HG03342 (cell line): ENCODE measurements around the gene CFAP126.
"Not testable (repeated sequence)": the region's sequence is repeated elsewhere in the genome, so short reads cannot be mapped to it uniquely, and the experiment has no call there.

ENCODE experiments used
- ATAC-seq: cut with Tn5 transposase; IDR thresholded peaks from one replicate; pipeline ENCODE4 v1.9.1; 2021; ENCODE audit warnings: mild to moderate bottlenecking, moderate library complexity; ENCODE audit not compliant: unreplicated experiment

The CFAP126 gene, protein sequence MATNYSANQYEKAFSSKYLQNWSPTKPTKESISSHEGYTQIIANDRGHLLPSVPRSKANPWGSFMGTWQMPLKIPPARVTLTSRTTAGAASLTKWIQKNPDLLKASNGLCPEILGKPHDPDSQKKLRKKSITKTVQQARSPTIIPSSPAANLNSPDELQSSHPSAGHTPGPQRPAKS

DNA sequence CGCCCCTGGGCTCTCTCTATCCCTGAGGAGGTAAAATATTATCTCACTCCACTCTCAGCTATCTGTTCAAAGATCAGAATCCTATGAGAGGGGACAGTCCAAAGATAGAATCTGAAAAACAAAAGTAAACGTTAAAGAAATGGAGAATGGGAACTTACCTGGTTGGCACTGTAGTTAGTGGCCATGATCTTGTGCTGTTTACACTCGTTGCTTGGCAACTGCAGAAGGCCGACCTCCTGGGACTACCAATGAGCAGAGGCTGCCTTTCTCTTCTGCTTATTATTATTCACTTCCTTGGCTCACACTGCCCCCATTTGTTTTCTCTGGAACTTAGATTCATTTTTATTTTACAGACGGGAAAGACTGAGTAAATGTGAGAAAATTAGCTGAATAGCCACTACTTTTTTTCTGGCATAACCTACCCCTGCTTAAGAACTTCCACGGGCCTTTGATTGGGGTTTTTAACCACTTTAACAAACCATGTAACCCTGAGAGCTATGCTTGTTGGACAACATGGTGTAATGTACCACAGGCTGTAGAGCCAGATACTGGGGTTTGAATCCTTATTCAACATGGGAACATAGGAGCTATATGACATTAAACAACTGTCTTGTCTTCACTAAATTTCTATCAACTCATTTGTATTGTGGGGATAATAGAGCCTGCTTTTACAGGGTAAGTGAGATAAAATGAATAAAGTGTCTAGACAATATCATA lies at the start of gene CFAP126:
CFAP126 (minus strand) TSS at position 193 of the 717 bp plus-strand sequence; CDS start at position 185, 8 bp downstream.
- peak; percentile 98 for ATAC-seq

DNA sequence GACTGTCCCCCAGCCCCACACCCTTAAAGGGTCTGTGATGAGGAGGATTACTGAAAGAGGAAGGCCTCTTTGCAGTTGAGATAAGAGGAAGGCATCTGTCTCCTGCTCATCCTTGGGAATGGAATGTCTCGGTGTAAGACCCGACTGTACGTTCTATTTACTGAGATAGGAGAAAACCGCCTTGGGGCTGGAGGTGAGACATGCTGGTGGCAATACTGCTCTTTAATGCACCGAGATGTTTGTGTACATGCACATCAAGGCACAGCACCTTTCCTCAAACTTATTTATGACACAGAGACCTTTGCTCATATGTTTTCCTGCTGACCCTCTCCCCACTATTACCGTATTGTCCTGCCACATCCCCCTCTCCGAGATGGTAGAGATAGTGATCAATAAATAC lies 45.4 kb upstream of the CFAP126 start:
- ATAC-seq, result not testable (repeated sequence)

GRCh38 chr1:161410636-161410970 lies 42.9 kb upstream of the CFAP126 start:
- ATAC-seq, result not testable (repeated sequence)

- not testable (repeated sequence) for ATAC-seq
These were observed 42.4 kb upstream of the CFAP126 start for GRCh38 chr1:161409848-161410635.

GRCh38 chr1:161408429-161409052 lies 40.9 kb upstream of the CFAP126 start:
- no peak for ATAC-seq

DNA sequence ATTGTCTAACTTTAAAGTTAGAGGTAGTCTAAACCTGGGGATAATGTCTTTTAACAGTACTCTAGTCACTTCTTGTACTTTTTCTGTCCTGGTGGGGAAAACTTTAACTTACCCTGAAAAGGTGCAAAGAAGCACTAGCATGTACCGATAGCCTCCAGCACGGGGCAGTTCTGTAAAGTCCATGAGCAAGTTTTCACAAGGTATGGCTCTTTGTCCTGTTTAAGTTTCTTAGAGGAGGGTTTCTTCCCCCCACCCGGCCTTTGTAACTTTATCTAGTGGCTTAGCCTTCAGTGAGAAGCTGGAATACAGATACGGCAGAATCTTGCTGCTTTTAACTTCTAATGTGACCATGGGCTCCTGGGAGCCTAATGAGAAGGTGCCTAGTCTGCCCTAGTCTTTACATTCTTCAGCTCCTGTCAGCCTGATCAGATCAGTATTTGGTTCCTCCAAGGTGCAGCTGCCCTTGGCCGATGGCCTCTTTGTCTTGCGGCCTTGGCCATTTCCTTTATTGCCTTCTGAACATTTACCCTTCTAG lies 39.8 kb upstream of the CFAP126 start:
- ATAC-seq, result no peak

- ATAC-seq, result not testable (repeated sequence)
These were observed 38.9 kb upstream of the CFAP126 start for GRCh38 chr1:161406551-161406950.

GRCh38 chr1:161404051-161404597 lies 36.4 kb upstream of the CFAP126 start:
- ATAC-seq, result no peak

GRCh38 chr1:161402446-161402845 lies 34.8 kb upstream of the CFAP126 start:
- ATAC-seq, result no peak

GRCh38 chr1:161399257-161399998 lies 31.8 kb upstream of the CFAP126 start:
- peak; percentile 72 for ATAC-seq

GRCh38 chr1:161398900-161399256 lies 31.2 kb upstream of the CFAP126 start:
- no peak for ATAC-seq

GRCh38 chr1:161397038-161397437 lies 29.4 kb upstream of the CFAP126 start:
- not testable (repeated sequence) for ATAC-seq

DNA sequence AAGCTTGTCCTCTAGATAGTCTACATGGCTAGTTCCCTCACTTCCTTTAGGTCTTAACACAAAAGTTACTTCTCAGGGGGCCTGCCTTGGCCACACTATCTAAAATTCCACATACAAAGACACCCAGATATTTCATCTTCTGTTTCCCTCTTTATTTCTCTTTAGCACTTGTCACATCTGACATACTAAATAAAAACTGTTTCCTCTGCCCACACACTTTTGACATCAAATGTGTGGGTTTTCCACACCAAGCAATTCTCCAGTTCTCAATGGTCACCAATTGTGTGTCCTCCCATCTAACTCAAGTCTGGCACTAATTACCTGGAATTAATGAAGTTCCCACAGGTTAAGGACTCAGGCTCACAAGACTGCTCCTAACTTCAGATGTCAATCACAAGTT lies 25.5 kb upstream of the CFAP126 start:
- no peak for ATAC-seq

- no peak for ATAC-seq
These were observed 23.9 kb upstream of the CFAP126 start for GRCh38 chr1:161391611-161392010.

- ATAC-seq, result not testable (repeated sequence)
These were observed 23.5 kb upstream of the CFAP126 start for GRCh38 chr1:161391136-161391535.

GRCh38 chr1:161390559-161390858 lies 22.8 kb upstream of the CFAP126 start:
- no peak for ATAC-seq

DNA sequence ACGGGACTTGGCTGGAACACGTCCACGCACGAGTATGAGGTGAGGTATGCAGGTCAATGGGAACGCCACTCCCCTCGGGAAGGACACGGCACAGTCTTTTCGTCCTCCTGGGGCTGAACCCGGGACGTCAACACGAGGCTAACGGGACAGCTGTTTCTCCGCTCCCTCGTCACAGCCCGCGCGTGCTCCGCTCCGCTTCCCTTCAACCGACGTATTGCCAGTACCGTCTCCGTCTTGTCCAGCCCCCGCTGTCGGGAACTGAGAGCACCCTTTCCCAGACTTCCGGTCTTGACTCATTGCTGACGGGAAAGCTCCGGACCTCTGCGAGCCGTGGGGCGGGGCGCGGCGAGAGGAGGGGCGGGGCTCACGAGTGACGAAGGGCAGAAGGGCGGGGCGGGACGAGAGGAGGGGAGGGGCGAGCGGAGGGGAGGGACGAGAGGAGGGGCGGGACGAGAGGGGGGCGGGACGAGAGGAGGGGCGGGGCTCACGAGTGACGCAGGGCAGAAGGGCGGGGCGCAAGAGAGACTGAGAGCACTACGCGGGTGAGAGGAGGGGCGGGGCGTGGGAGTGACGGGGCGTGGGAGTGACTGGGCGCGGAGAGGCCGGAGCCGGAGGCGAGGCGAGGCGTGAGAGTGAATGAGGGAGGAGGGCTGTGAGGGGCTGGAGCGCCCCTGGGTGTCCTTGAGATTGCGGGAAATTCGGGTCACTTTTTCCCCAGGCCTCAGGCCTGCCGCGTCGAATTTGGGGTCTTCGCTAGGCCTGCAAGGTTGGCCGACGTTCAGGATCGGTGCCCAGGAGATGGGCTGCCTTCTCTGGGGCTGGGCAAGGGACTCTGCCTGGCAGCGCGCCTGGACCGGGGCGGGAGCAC lies 22.2 kb upstream of the CFAP126 start:
- peak; percentile 82 for ATAC-seq

DNA sequence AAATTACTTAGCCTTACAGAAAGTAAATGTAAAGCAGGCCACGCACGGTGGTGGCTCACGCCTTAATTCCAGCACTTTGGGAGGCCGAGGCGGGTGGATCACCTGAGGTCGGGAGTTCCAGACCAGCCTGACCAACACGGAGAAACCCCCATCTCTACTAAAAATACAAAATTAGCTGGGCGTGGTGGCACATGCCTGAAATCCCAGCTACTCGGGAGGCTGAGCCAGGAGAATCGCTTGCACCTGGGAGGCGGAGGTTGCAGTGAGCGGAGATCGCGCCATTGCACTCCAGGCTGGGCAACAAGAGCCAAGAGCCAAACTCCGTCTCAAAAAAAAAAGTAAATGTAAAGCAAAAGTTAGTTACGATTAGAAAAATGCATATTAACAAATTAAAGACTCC lies 21.5 kb upstream of the CFAP126 start:
- ATAC-seq, result not testable (repeated sequence)

GRCh38 chr1:161388639-161389038 lies 21.0 kb upstream of the CFAP126 start:
- no peak for ATAC-seq
